Kidney epithelial cell (primary cell): ENCODE data around the gene JAK1. TPM values are rescaled to one million over a fixed set of nuclear protein-coding genes. Genes with fewer than 3 reads are reported as not detected.

Source experiments
- DNase-seq: peaks from one replicate; pipeline ENCODE4 v3.0.0-alpha.2; 2010; ENCODE audit warnings: low read depth
- H3K27me3 ChIP-seq: 2 replicates; pipeline ENCODE4 v1.6.0; 2011; ENCODE audit warnings: low read length; ENCODE audit not compliant: control insufficient read depth, insufficient read depth
- H3K36me3 ChIP-seq: 2 replicates; pipeline ENCODE4 v1.5.1; 2011; ENCODE audit warnings: low read length; ENCODE audit not compliant: control insufficient read depth, insufficient read depth
- H3K4me3 ChIP-seq: 2 replicates; pipeline ENCODE4 v1.5.1; 2011; ENCODE audit warnings: low read depth, mild to moderate bottlenecking, control low read depth, low read length
- total RNA-seq: library from RNA; depleted of rRNA; stranded (reverse); fragments of >200 nt; gene quantifications from 2 replicates; pipeline ENCODE4 v1.2.3, GENCODE V29; 2015
- TF ChIP-seq, protein P1 (sequence below): IDR thresholded peaks from 2 replicates; pipeline ENCODE4 v1.5.1; 2011; ENCODE audit warnings: mild to moderate bottlenecking, moderate library complexity, low read length, control low read depth, inconsistent platforms; ENCODE audit not compliant: insufficient read depth, poor library complexity, severe bottlenecking

JAK1 gene
- total RNA-seq, 1 donor from 2014 or later = 138 TPM

DNA sequence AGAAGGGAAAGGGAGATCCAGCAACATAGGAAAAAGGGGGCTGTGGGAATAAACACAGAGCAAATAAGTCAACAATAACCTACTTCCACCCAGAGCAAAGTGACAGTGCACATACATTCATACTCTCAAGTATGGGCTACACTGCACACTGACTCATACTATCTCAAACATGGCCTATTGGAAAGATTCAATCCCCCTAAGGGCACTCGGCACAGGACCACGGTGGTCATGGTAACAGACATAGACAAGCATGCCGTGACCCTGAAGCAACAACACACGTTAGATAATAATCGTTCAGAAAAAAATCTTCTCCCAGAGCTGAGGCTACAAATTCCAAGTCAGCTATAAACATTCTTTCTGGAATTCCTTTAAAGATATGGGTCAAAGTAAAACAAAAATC lies 16.8 kb upstream of the JAK1 start:
- peak; percentile 73 for DNase-seq
- TF ChIP-seq, protein P1, sequence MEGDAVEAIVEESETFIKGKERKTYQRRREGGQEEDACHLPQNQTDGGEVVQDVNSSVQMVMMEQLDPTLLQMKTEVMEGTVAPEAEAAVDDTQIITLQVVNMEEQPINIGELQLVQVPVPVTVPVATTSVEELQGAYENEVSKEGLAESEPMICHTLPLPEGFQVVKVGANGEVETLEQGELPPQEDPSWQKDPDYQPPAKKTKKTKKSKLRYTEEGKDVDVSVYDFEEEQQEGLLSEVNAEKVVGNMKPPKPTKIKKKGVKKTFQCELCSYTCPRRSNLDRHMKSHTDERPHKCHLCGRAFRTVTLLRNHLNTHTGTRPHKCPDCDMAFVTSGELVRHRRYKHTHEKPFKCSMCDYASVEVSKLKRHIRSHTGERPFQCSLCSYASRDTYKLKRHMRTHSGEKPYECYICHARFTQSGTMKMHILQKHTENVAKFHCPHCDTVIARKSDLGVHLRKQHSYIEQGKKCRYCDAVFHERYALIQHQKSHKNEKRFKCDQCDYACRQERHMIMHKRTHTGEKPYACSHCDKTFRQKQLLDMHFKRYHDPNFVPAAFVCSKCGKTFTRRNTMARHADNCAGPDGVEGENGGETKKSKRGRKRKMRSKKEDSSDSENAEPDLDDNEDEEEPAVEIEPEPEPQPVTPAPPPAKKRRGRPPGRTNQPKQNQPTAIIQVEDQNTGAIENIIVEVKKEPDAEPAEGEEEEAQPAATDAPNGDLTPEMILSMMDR = no peak
- H3K36me3 ChIP-seq = no peaks in the 10 kb centered on the region
- H3K4me3 ChIP-seq = no peak overlapping the region
- H3K27me3 ChIP-seq = no peaks in the 10 kb centered on the region

DNA sequence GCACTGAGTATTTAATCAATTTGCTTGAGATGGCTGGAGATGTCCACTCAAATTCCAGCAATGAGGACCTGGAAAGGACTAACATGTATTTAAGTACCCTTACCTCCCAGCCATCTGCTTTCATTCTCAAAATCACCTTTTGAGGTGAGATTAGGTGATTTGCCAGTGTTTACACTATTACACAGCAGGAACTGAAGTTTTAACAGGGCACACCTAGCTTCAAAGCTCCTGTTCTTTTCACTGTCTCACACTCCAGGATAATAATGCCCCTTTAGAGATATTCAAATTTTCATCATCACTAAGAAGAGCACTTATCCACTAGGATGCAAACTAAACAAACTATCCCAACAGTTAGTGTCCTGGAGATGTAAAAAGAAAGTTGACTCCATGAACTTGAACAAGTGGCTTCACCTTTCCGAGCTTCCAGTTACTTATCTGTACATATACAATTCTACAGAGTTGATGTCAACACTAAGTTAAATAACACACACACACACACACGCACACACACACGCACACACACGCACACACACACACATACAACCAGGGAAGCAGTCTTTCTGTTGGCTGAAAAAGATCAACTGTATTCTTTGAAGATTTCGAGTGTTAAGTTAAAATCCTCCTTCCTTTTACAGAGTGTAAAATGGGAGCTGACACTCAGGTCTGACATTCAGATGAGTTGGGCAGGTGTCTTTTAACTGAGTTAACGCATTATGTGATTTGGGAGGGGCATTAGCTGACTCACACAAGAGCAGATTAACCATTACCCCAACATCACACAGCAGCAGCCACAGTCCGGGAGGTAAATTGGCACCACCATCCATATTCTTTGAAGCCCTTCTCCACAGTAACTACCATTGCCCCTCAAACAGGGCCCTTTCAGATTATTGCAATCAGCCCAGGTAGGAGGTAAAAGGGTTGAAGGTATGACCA lies 15.5 kb upstream of the JAK1 start:
- Histone ChIP-seq H3K4me3 (no peak overlapping the region), H3K36me3 (no peaks in the 10 kb centered on the region), H3K27me3 (no peaks in the 10 kb centered on the region)
- TF ChIP-seq, protein P1 = no peak
- DNase-seq = peak; percentile 58

DNA sequence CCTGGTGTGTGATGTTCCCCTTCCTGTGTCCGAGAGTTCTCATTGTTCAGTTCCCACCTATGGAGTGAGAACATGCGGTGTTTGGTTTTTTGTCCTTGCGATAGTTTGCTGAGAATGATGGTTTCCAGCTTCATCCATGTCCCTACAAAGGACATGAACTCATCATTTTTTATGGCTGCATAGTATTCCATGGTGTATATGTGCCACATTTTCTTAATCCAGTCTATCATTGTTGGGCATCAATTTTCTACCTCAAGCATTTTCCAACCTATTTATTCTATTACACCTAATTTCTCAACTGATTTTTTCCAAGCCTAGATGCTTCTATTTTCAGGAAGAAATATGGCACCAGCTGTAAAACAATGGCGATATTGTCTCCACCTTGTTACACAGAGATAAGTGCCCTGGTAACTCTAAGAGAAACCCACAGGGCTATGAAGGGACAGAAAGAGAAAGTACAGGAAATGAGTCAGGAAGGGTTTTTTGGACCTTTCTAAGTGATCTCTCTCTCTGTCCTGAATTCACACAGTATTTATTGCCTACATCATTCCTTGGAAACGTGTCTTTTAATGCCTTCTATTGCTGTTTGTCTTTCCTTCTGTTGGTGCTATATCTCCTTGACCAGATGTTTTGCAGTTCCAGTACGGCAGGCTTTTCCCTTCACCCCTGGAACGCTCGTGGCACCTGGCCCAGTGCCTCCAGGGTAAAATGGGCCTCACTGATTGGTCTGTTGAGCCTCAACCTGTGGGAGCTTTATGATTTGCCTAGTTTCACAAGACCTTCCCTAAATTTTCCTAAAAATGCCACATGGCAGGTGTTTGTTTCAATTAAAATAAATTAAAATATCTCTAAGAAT lies 14.6 kb upstream of the JAK1 start:
- no peak for DNase-seq
- Histone ChIP-seq H3K27me3 (no peaks in the 10 kb centered on the region), H3K36me3 (no peaks in the 10 kb centered on the region), H3K4me3 (no peak overlapping the region)
- TF ChIP-seq, protein P1 = no peak

DNA sequence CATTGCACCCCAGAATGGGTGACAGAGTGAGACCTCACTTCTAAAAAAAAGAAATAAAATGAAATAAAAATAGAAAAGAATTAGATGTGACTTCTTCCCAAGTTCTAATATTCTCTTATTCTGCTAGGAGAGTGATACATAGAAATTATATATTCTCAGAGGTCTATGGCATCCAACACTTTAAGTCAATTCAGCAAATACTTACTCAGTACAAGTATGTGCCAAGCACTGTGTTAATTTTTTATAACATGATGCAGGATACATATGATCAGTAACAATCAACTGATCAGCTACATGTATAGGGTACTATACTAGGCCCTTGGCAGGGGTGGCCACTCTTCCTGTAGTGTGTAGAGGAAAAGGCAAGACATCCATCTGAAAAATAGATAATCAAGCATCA lies 13.0 kb upstream of the JAK1 start:
- TF ChIP-seq, protein P1 = no peak
- Histone ChIP-seq H3K36me3 (no peaks in the 10 kb centered on the region), H3K27me3 (no peaks in the 10 kb centered on the region), H3K4me3 (no peak overlapping the region)
- no peak for DNase-seq

DNA sequence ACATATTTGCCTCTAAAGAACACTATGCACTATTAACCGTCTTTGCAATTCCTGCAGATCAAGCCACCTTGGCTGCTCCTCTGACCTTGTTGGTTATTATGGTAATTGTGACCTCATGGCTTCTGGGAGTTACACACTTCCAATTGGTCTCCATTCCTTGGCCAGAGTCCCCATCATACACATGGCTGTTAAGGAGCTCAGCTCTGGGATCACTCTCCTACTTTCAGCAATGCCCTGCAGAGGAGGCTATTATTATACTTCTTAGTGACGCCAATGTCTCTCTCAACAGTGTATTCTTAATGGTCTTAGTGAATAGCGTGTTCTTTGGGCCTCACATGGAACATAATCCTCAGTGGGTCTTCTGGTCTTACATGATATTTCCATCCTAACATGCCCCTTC lies 10.0 kb upstream of the JAK1 start:
- Histone ChIP-seq H3K4me3 (no peak overlapping the region), H3K27me3 (no peaks in the 10 kb centered on the region), H3K36me3 (no peaks in the 10 kb centered on the region)
- DNase-seq = no peak
- TF ChIP-seq, protein P1 = no peak
